MM.1S (cell line): Measurements from ENCODE around the gene ATP9A.

Experiments
- EZH2 ChIP-seq: fragments of 300-600 bp; sonication (generic); optimal IDR thresholded peaks from 2 replicates; pipeline ENCODE3; 2017; ENCODE audit warnings: low read depth, mild to moderate bottlenecking, antibody characterized with exemption, low read length, mixed read lengths
- EZH2phosphoT487 ChIP-seq: fragments of 300-600 bp; sonication (generic); IDR thresholded peaks from 2 replicates; pipeline ENCODE4 v1.6.1; 2018; ENCODE audit warnings: antibody characterized with exemption, low read length
- TF ChIP-seq, protein P1 (sequence below): fragments of 300-600 bp; sonication (generic); IDR thresholded peaks from 2 replicates; pipeline ENCODE4 v1.5.1; 2016; ENCODE audit warnings: antibody characterized with exemption, low read length, mixed read lengths

DNA sequence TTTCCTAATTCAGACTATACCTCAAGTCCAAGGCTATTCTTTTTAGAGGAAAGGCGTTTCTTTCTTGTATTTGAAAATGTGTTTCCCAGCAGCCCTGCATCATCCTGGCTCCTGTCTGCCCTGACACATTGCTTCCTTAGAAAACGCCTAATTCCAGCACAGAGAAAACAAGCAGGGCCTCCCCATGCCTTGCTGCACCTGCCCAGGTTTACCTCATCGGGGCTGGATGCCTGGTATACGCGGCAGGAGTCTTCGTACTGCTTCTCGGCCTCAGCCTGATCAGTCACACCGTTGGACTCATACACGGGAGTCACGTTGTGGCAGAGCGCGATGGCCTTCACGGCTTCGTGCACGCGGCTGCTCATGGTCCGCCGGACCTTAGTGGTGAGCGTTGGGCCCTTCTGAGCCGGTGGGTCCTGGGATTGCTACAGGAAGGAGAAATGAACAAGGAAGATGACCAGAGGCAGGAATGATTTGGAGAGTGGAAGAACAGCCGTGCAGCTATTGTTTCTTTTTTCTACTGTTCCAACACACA lies 111.4 kb downstream of the ATP9A start:
- TF ChIP-seq, protein P1, sequence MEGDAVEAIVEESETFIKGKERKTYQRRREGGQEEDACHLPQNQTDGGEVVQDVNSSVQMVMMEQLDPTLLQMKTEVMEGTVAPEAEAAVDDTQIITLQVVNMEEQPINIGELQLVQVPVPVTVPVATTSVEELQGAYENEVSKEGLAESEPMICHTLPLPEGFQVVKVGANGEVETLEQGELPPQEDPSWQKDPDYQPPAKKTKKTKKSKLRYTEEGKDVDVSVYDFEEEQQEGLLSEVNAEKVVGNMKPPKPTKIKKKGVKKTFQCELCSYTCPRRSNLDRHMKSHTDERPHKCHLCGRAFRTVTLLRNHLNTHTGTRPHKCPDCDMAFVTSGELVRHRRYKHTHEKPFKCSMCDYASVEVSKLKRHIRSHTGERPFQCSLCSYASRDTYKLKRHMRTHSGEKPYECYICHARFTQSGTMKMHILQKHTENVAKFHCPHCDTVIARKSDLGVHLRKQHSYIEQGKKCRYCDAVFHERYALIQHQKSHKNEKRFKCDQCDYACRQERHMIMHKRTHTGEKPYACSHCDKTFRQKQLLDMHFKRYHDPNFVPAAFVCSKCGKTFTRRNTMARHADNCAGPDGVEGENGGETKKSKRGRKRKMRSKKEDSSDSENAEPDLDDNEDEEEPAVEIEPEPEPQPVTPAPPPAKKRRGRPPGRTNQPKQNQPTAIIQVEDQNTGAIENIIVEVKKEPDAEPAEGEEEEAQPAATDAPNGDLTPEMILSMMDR, result no peak
- TF ChIP-seq EZH2 (no peak), EZH2phosphoT487 (no peak)
